ENCODE results near the gene GIT1.

The GIT1 gene

DNA sequence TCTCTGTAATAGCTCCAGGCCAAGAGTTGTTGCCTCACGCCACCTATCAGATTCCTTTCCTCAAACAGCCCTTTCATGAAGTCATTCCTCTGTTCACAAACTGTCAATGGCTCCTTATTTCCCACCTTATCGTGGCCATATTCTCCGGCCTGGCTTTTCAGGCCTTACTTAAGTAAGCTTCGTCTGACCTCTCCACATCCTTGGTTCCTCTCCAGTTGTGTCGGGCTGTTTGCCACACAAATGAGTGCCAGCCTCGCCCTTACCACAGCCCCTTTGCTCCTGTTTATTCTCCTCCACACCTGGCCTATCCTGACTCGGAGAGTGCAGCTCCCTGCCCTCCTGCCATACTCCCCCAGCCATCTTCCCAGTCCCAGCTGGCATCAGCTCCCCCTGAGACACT is 18.9 kb downstream of the GIT1 start:
- DNase-seq (ENCODE audit: low read depth, low spot score), result no peak
- ChIA-PET CTCF (interaction anchor here (0.6 to 20.8 kb wide), 9 partner anchors 10 to 451 kb away, joined by 3 to 222 read pairs (median 13); no protein-coding TSS in a partner anchor), POLR2A (no interaction called here)
- no peak overlapping the region for H3K4me3 ChIP-seq (ENCODE audit: low read depth, low read length)
- no peak for TF ChIP-seq CTCF (IDR thresholded peaks at IDR 0.05; ENCODE audit: insufficient read depth, low read length, missing control alignments)

DNA sequence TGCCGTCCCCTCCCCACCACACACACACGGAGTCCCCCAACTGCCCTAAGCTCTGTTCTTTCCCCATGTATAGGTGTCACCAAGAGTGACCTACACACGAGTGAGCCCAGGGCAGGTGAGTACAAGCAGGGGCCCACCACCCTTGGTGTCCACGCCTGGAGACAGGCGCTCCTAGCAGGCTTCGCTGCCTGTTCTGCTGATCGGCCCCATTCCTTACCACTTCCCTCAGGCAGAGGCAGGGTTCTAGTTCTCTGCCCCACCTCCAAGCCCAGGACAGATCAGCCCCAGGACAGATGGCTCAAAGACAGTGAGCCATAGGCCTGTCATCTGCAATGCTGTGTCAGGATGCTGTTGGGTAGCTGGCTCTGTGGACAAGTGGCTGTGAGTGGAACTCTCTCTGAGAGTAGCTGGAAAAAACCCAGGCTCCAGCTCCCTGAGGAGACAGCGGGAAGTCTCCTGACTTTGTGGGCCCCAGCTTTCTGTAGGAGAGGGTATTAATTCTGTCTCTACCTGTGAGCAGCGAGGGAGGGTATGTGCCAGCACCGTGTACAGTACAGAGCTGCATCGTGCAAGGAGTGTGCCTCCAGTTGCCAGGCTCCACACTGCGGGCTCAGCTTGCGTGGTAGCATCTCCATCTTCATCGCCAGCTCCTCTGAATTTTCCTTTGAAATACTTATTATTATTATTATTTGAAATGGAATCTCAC is 20.1 kb downstream of the GIT1 start:
- ChIA-PET CTCF (interaction anchor here (0.8 to 20.8 kb wide), 8 partner anchors 11 to 524 kb away, joined by 3 to 222 read pairs (median 14); no protein-coding TSS in a partner anchor), POLR2A (interaction anchor here (0.8 to 1.5 kb wide), 2 partner anchors 11 to 22 kb away, joined by 3 to 4 read pairs; no protein-coding TSS in a partner anchor)
- DNase-seq (ENCODE audit: low read depth, low spot score), result no peak
- no peak for TF ChIP-seq CTCF (IDR thresholded peaks at IDR 0.05; ENCODE audit: insufficient read depth, low read length, missing control alignments)
- H3K4me3 ChIP-seq (ENCODE audit: low read depth, low read length), result peak overlapping the region; percentile 77

GRCh38 chr17:29568331-29569244 is 20.9 kb downstream of the GIT1 start, which contains the start of gene TP53I13:
Gene TP53I13 (plus strand): TSS chr17:29568701. CDS start chr17:29568759, 58 bp downstream.
- TF ChIP-seq CTCF (IDR thresholded peaks at IDR 0.05; ENCODE audit: insufficient read depth, low read length, missing control alignments), result no peak
- ChIA-PET POLR2A (interaction anchor here (0.6 to 1.5 kb wide), 2 partner anchors 12 to 15 kb away, joined by 4 to 5 read pairs; no protein-coding TSS in a partner anchor), CTCF (interaction anchor here (0.7 to 20.8 kb wide), 13 partner anchors 10 to 201 kb away, joined by 3 to 222 read pairs (median 13); no protein-coding TSS in a partner anchor)
- no peak for DNase-seq (ENCODE audit: low read depth, low spot score)
- peak within 1 kb of the TSS; percentile 77 for H3K4me3 ChIP-seq (ENCODE audit: low read depth, low read length)

GRCh38 chr17:29567554-29568330 is 21.7 kb downstream of the GIT1 start:
- POLR2A ChIA-PET, result interaction anchor here (0.6 to 0.7 kb wide), 2 partner anchors 14 to 1920 kb away, joined by 3 to 5 read pairs; no protein-coding TSS in a partner anchor
- DNase-seq (ENCODE audit: low read depth, low spot score), result no peak
- H3K4me3 ChIP-seq (ENCODE audit: low read depth, low read length), result peak overlapping the region; percentile 77

GRCh38 chr17:29567304-29567553 is 22.2 kb downstream of the GIT1 start:
- no peak for DNase-seq (ENCODE audit: low read depth, low spot score)
- H3K4me3 ChIP-seq (ENCODE audit: low read depth, low read length), result peak overlapping the region; percentile 77
- CTCF ChIA-PET, result interaction anchor here (1.1 to 15.4 kb wide), 10 partner anchors 8 to 200 kb away, joined by 3 to 222 read pairs (median 12); no protein-coding TSS in a partner anchor
- TF ChIP-seq CTCF (IDR thresholded peaks at IDR 0.05; ENCODE audit: insufficient read depth, low read length, missing control alignments), result no peak
- POLR2A ChIA-PET, result interaction anchor here (0.7 to 0.9 kb wide), 2 partner anchors 9 to 1920 kb away, joined by 3 read pairs; no protein-coding TSS in a partner anchor

More at GRCh38 chr17:29567554-29568330, 21.7 kb downstream of the GIT1 start:
- CTCF ChIA-PET, result interaction anchor here (0.7 to 15.4 kb wide), 10 partner anchors 9 to 277 kb away, joined by 3 to 222 read pairs (median 10); no protein-coding TSS in a partner anchor
- peak; percentile 45 for TF ChIP-seq CTCF (IDR thresholded peaks at IDR 0.05; ENCODE audit: insufficient read depth, low read length, missing control alignments)
